Measurements from ENCODE around the gene OXTR. TPM values are rescaled to one million over a fixed set of nuclear protein-coding genes. Genes with fewer than 3 reads are reported as not detected.
"Not testable (repeated sequence)": the region's sequence is repeated elsewhere in the genome, so short reads cannot be mapped to it uniquely, and the experiment has no call there.

OXTR gene
- total RNA-seq, 1 donor from 2014 or later, result 4.1 TPM

DNA sequence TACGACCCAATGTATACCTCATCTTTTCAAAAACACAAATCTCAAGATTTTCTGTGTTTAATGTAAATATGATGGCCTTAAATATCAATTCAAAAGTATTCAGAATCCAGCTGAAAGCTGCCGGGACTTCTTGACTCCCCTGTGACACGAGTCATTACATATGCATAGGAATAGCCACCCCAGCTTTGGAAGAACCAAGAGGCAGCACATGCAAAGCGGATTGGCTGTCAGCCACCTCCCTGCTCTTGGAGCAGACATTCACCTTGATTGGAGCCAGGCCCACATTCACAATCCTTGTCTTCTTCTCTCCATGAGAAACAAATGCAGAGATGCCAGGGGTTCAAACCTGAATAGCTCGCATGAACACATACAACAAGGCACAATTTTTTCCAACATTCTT, 46.6 kb downstream of the OXTR start:
- Mint-ChIP-seq H3K36me3 (no peaks in the 10 kb centered on the region), H3K4me1 (ENCODE audit: unreplicated experiment) (peaks cover 13% of the 10 kb centered on the region), H3K9me3 (peaks cover 7% of the 10 kb centered on the region), H3K27ac (no peak overlapping the region), H3K27me3 (no peaks in the 10 kb centered on the region), H3K4me3 (no peak overlapping the region)
- TF ChIP-seq, protein P1, sequence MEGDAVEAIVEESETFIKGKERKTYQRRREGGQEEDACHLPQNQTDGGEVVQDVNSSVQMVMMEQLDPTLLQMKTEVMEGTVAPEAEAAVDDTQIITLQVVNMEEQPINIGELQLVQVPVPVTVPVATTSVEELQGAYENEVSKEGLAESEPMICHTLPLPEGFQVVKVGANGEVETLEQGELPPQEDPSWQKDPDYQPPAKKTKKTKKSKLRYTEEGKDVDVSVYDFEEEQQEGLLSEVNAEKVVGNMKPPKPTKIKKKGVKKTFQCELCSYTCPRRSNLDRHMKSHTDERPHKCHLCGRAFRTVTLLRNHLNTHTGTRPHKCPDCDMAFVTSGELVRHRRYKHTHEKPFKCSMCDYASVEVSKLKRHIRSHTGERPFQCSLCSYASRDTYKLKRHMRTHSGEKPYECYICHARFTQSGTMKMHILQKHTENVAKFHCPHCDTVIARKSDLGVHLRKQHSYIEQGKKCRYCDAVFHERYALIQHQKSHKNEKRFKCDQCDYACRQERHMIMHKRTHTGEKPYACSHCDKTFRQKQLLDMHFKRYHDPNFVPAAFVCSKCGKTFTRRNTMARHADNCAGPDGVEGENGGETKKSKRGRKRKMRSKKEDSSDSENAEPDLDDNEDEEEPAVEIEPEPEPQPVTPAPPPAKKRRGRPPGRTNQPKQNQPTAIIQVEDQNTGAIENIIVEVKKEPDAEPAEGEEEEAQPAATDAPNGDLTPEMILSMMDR (conservative IDR thresholded peaks at IDR 0.05), result no peak
- DNase-seq (ENCODE audit: extremely low spot score, unreplicated experiment), result no peak

DNA sequence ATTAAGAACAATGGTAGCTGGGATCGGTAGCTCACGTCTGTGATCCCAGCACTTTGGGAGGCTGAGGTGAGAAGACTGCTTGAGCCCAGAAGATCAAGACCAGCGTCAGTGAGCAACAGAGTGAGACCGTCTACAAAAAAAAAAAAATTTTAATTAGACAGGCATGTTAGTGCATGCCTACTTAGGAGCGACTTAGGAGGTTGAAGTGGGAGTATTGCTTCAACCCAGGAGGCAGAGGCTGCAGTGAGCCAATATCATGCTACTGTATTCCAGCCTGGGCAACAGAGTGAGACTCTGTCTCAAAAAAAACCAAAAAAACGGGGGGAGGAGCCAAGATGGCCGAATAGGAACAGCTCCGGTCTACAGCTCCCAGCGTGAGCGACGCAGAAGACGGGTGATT, 53.7 kb downstream of the OXTR start:
- H3K27me3 Mint-ChIP-seq; H3K9me3 Mint-ChIP-seq; H3K36me3 Mint-ChIP-seq; DNase-seq (ENCODE audit: extremely low spot score, unreplicated experiment); H3K27ac Mint-ChIP-seq; H3K4me1 Mint-ChIP-seq (ENCODE audit: unreplicated experiment); H3K4me3 Mint-ChIP-seq: not testable (repeated sequence)

DNA sequence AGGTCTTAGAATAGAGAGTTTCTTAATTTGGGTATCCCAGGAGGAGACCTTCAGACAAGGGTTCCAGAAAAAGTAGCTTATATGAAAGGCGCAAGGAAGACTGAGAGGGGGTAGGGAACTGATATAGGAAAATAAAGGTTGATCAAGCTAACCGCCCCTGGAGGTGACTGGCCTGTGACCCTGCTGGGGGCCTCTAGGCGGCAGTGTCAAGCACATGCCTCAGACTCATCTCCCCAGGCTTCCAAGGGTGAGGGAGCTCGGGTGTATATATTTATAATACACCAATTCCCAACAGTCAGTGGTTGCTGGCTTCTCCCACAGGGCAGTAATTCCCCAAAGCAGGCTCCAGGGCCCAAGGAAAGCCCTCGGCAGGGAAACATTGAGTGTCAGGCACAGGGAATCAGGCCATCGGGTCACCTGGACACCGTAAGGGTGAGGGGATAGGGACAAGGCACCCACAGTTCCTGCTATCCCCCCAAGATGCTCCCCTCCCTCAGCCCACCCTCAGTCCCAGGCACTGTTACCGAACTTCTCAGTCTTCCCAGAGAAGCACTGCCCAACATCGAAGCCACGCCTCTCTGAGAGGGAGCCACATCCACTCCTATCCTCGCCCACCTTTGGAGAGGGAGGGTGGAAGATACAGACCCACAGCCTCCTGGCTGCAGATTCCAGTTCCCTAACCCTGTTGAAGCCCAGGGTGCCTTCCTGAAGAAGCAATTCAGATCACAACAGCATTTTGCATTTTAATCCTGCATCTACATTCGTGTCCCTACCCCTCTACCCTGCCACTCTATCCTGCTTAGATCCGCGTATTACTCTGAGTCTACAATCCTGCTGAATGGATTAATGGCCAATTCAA, 55.3 kb downstream of the OXTR start:
- Mint-ChIP-seq H3K36me3 (no peaks in the 10 kb centered on the region), H3K9me3 (no peaks in the 10 kb centered on the region), H3K4me1 (ENCODE audit: unreplicated experiment) (no peaks in the 10 kb centered on the region)

DNA sequence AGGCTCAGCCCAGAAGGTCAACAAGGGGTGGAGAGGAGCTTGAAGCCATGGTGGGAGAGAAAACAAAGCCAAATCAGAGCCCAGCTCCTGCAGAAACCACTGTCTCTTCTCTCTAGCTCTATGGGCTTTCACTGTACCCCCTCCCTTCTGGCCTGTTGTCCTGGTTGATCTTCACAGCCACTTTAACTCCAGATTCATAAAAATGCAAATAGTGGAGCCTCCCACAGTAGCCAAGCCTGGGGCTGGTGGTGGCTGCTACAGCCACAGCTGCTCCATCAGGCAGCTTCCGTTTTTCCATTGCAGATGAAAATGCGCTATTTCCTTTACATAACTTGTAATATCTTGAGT, 56.5 kb downstream of the OXTR start:
- H3K9me3 Mint-ChIP-seq, result no peaks in the 10 kb centered on the region
- peaks cover 3% of the 10 kb centered on the region for H3K27me3 Mint-ChIP-seq
- TF ChIP-seq, protein P1 (conservative IDR thresholded peaks at IDR 0.05), result no peak
- no peak overlapping the region for H3K27ac Mint-ChIP-seq
- DNase-seq (ENCODE audit: extremely low spot score, unreplicated experiment), result no peak
- H3K4me1 Mint-ChIP-seq (ENCODE audit: unreplicated experiment), result no peaks in the 10 kb centered on the region
- no peak overlapping the region for H3K4me3 Mint-ChIP-seq
- H3K36me3 Mint-ChIP-seq, result no peaks in the 10 kb centered on the region

More for the DNA sequence above, 55.3 kb downstream of the OXTR start:
- TF ChIP-seq, protein P1 (conservative IDR thresholded peaks at IDR 0.05), result peak; percentile 63
- DNase-seq (ENCODE audit: extremely low spot score, unreplicated experiment), result no peak
- H3K27me3 Mint-ChIP-seq, result peaks cover 3% of the 10 kb centered on the region
- H3K27ac Mint-ChIP-seq, result no peak overlapping the region
- H3K4me3 Mint-ChIP-seq, result no peak overlapping the region

DNA sequence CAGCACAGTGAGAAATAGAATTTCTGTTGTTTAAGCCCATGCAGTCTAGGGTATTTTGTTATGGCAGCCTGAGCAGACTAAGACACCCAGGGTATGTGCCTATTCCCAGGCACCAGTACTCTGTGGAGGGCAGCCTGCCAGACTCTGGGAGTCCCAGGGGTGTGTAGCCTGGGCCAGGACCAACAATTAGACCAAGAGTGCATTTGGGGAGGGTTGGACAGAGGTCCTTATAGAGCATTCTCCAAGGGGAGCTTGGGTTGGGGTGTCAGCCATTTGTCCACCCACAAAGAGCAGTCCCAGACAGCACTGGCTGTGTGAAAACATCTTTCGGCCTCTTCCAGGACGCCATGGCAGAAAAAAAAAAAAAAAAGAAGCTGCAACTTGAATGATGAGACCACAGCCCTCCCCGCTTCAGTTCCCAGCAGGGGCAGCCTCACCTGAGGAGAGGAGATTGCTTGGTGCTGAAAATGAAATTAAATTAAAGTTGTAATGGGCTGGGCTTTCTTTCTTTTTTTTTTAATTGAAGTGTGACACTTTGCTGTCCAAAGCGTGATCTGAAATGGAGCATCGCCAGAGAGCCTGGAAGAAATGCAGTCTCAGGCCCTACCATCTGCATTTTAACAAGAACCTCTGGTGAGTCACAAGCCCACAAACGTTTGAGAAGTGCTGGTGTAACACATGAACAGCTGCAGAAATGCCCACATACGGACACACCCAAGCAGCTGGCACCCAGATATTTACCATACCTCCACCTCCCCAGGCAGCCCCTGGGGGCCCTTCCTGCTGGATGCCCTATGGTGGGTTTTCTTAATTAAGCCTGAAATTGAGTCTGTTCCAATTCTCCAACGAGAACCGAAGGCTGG, 57.1 kb downstream of the OXTR start:
- H3K27ac Mint-ChIP-seq, result no peak overlapping the region
- TF ChIP-seq, protein P1 (conservative IDR thresholded peaks at IDR 0.05), result no peak
- no peaks in the 10 kb centered on the region for H3K9me3 Mint-ChIP-seq
- no peaks in the 10 kb centered on the region for H3K4me1 Mint-ChIP-seq (ENCODE audit: unreplicated experiment)
- H3K27me3 Mint-ChIP-seq, result peaks cover 3% of the 10 kb centered on the region
- no peak for DNase-seq (ENCODE audit: extremely low spot score, unreplicated experiment)
- H3K4me3 Mint-ChIP-seq, result no peak overlapping the region
- no peaks in the 10 kb centered on the region for H3K36me3 Mint-ChIP-seq

Data from type B pancreatic cell (in vitro differentiated cells).